HG03196 (cell line): ENCODE results near the gene NME3.

Source experiments
- ATAC-seq: cut with Tn5 transposase; IDR thresholded peaks from one replicate; pipeline ENCODE4 v1.9.1; 2021; ENCODE audit not compliant: unreplicated experiment

The NME3 gene

DNA sequence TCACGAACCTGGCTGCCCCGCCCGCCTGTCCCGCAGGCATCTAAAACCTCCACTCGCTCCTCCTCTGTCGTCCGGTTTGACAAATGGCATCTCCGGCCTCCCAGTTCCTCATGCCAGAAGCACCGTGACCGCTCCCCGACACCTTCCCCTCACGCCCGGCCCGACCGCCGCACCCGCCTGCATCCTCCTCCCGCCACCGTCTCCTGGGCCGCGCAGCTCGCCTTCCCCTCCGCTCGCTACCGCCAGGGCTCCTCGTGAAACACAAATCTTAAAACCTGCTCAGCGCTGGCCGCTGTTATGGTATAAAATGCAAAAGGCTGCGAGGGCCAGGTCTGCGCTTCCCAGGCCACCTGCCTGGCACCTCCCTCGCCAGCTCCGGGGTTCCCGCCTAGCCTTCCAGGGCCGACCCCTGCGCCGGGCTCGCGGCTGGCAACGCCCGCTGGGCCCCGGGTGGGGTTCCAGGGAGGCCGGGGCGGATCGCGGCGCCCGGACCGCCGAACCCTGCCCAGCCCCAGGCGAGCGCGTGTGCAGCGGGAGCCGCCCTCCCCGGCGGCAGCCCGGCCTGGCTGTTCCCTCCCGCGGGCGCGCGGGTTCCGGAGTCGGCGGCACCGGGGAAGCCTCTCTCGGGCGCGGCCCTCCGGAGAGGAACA, 10.5 kb upstream of the NME3 start:
- peak; percentile 1 for ATAC-seq

DNA sequence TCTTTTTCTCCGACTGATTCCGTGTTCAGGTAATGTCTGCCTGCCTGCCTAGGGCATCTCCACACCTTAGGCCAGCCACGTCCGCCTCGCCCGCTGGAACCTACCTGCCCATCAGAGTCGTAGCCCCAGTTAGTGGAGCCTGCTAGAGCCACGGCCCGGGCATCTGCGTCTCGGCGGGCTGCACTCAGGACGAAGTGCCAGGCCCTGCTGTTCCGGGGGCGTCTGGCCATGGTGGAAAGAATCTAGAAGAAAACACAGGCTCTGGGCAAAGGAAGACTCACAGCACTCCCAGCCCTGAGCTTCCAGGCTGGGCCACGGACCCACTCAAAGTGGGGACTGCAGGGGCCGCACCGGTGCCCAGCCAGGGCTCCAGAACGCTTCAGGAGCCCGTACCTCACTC, 9.9 kb upstream of the NME3 start:
- ATAC-seq, result no peak

DNA sequence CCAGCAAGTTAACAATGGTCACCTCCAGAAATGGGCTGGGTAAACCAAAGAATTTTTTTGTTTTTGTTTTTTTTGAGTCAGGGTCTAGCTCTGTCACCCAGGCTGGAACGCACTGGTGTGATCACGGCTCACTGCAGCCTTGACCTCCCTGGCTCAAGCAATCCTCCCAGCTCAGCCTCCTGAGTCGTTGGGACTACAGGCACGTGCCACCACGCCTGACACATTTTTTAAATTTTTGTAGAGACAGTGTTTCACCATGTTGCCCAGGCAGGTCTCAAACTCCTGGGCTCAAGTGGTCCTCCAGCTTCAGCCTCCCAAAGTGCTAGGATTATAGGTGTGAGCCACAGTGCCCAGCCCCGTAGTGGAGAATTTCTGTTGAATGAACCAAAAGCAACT, 9.3 kb upstream of the NME3 start:
- ATAC-seq, result no peak

DNA sequence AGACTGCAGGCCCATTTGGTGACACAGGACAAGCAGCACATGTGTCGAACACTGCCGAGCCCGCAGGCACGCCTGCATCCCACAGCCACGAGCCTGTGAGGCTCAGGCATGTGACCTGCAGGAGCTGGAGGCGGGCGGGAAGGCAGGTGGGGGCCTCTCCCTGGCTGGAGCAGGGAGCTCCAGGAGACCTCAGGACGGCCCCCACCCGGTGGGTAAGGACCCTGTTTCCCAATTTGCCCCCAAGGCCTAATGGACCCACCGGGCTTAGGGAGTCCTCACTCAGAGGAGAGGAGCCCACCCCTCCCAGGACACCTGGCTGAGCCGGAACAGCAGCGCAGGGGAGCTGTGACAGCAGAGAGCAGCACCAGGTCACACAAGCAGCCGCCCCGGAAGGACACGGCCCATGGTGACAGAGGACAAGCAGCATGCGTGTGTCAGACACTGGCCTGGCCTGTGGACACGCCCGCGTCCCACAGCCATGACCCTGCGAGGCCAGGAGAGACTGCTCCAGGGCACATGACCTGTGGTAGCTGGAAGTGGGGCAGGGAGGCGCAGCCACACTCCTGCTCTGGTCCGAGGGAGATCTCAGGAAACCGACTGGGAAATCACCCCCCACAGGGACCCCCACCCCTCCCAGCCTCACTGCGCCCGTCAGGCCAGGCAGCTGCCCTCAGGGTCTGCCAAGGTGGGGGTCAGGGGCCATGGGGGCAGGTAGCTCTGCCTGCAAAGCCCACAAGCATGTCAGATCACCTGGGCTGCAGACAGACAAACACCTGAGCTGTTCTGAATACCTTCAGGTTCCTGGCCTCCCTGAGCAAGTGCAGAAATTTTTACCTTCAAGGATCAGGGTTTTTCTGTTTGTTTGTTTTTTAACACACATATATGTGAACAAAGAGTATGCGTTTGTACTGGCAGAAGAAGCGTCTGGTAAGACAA, 8.7 kb upstream of the NME3 start:
- no peak for ATAC-seq

DNA sequence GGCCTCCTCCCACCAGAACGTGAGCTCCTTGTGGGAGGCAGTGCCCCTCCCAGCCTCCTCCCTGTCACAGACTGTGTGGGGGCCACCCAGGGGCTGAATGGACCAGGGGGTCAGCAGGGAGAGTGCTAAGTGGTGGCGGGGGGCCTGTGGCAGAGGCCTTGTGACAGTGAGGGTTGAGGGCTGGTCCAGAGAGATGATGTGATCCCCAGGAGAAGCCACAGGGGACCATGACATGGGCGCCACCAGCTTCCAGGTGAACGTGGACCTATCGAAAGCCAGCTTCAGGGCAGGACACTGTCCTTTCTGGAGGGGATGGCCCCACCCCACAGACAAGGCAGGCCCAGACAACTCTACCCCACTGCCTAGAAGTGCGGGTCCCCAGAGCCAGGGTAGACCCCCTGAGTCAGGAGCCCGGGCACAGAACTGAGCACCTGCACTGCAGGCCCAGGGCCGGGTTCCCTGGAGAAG, 7.9 kb upstream of the NME3 start:
- no peak for ATAC-seq

DNA sequence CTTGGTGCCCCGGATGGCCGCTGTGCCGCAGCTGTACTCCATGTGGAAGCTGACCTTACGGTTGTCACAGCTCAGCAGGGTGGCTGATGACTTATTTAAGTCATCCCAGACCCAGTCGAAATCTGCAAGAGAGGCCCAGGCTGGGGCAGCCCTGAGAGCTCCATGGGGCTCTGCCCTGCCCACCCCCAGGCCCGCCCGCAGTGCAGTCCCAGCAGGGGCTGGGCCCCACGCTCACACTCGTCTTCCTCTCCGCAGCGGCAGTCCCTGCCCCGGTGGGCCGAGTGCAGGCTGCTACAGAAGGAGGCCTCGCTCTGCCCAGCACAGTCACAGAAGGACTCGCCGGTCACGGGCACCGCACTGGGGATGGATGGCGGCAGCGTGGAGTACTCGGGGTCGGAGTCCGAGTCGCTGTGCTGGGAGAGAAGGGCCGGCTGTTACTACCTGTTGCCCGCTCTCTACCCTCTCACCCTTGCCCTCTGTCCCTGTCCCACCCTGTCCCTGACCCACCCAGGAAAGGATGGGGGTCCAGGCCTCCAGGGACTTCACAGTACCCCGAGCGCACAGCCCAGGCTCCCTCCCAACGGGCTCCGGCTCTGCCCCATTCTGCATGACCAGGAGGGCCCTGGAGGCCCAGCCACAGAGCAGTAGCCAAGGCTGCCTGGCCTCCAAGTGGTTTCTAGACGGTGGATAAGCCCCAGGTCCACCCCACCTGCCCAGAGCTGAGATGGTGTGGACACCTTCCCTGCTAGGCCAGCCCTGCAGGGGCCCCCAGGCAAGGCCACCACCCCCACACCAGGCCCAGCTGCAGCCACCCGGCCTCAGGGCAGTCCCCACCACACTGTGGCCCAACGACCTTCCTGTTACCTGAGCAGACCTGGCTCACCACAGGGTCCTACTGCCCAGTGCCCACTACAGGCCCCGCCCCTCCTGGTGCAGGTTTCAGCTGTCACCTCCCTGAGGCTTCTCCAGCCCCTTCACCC, 7.1 kb upstream of the NME3 start:
- no peak for ATAC-seq

DNA sequence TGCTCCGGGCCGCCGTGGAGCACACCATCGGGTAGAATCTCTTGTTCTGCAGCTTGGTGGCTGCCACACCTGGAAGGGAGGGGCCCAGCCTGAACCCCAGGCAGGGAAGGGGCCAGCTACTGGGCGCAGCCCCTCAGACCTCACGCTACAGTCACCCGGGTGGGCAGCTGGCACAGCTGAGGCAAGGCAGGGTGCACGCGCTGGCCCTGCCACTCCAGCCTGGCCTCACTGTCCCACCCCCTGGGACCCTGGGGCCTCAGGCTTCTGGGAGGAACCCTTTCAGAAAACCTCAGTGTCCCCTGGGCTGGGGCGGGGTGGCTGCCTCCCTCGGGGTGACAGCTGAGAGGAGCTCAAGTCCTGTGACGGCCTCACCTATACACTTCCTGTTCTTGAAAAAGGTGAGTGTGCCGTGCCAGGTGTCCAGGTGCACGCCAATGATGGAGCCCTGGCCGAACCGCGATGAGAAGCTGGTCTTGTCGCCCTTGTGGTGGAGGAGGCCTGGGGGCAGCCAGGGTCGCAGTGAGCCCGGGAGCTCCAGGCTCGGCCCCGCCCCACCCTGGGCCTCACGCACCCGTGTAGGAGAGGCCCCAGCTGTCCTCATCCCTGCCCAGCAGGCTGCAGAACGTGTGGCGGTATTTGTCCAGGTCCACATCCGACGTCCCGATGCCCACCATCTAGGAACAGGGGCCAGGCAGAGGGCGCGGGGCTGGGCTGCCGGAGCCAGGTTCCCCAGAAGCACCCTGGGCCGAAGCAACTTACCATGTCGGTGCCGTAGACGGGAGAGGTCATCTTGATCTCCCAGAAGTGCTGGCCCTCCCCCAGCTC, 6.2 kb upstream of the NME3 start:
- no peak for ATAC-seq

DNA sequence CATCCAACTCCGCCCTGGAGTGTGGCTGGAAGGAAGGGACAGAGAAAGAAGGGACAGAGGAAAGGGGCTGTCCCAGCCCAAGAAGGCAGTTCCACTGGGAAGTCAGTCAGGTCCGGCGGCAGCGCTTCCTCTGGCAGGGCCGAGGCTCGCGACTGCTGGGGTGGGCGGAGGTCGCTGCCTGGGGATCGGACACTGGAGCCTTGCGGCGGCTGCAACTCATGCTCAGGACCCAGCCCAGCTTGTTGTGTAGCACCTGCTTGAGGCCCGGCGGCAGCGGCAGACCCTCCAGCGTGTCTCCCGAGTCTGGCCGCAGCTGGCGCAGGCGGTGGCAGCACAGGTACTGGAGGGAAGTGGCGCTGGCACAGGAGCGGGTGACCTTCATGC, 5.6 kb upstream of the NME3 start:
- no peak for ATAC-seq

DNA sequence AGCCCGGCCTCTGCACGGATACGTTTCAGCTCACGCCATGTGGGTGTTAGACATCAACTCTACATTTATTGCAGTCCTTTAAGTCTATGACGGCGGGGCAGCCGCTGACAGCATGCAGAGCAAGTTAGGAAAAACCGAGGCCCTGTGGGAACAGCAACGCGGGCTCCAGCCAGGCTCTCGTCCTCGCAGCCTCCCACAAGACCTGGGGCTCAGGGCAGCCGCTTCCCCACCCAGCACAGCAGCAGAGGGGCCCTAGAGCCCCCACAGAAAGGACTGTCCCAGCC, 5.3 kb upstream of the NME3 start:
- ATAC-seq, result no peak

DNA sequence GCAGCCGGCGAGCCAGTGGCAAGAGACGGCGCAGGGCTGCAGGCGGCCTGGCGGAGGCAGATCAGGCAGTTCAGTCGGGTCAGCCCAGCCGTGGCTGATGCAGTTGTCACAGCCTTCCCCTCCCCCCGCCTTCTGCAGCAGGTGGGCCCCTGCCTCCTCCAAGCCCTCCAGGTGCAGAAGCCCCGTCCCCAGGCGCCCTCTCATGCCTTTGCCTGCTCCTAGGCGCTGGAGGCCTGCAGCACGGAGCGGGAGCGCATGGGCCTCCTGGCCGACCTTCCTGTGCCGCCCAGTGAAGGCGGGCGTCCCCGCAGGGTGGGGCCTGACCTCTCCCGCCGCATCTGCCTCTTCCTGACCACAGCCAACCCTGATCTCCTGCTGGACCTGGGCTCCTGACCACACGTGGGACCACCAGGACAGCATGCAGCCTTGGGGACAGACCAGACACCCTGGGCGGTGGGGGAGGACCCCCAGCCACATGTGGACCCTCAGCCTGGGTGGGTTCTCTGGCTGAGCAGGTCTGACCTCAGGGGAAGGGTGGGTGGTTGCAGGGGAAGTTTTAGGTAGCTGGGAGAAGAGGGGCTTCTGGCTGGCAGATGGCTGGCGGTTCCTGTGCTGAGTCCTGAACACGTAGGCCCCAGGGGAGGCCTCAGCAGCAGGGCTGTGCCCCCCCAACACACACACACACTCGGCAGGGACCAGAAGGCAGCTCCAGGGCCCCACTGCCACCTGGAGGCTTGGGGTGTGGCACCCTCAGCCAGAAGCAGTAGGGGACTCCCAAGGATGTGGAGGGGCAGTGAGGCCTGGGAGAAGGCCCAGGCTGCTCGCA, 4.7 kb upstream of the NME3 start:
- no peak for ATAC-seq

DNA sequence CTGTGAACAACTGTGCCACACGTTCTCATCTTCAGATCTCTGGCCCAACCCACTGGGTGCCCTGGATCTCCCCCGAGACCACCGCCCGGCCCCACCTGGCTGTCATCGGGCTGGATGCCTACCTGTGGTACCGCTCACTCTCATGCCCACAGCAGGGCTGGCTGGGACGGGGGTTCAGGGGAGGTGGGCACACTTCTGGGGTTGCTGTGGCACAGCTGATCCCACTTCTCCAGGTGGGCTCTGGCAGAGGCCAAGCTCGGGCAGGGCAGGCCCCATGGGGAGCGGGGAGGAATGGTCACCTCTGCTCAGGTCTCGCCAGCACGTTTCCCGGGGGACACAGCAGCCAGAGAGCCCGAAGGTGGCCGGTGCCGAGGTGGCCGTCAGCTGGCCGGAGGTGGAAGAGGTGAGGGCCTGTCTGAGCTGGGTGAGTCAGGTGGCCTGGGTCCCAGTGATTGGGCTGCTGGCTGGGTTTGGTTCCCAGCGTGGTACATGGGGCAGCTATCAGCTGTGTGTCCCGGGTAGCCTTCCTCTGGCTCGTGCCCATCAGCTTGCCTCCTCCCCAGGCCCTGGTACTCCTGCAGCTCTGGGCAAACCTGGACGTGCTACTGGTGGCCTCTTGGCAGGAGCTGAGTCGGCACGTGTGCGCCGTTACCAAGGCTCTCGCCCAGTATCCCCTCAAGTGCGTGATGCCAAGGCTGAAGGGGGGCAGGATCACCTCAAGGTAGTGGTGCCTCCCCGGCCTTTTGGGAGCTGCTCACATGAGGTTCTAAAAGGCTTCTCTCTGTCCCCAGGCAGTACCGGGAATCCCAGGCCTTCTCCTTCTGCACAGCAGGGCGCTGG, 3.9 kb upstream of the NME3 start:
- no peak for ATAC-seq

DNA sequence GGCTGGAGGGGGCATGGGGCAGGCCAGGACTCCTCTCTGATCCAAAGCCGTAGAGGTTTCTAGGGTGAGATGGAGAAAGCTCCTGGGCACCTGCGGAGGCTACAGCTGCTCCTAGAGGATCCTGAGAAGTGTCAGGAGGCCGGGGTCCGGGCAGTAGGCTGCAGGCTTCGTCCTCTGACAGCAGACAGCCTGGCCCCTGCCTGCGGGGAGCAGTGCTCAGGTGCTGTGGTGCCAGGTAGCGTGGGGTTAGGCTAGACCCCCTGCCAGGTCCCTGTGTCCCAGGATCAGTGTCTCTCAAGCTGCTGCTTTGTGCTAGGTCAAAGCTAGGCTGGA, 3.1 kb upstream of the NME3 start:
- ATAC-seq, result no peak

DNA sequence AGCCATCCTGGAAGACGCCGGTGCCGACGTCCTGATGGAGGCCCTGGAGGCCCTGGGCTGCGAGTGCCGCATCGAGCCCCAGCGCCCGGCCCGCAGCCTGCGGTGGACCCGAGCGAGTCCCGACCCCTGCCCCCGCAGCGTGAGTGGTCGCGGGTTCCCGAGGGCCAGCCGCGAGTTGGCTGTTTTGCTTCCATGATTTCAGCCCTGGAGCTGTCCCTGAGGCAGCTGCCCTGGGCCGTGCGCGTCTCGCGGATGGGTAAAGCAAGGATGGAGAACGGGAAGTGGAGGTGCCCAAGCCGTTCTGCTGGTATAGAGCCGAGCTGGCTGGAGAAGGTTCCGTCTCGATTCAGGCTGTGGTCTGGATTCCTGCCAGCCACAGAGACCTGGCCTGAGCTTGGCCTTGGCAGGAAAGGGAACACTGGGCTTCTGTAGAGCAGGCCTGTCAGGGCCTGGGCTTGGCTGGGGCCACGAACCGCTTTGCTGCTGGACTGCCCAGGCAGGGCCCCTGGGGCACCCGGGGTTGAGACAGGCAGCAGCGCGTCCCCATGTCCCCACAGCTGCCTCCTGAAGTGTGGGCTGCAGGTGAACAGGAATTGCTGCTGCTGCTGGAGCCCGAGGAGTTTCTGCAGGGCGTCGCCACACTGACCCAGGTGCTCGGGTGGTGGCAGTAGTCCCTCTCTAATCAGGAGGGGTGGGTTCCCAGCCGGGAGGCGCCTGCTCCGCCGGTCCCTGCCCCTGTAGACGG, 2.5 kb upstream of the NME3 start:
- ATAC-seq, result no peak

DNA sequence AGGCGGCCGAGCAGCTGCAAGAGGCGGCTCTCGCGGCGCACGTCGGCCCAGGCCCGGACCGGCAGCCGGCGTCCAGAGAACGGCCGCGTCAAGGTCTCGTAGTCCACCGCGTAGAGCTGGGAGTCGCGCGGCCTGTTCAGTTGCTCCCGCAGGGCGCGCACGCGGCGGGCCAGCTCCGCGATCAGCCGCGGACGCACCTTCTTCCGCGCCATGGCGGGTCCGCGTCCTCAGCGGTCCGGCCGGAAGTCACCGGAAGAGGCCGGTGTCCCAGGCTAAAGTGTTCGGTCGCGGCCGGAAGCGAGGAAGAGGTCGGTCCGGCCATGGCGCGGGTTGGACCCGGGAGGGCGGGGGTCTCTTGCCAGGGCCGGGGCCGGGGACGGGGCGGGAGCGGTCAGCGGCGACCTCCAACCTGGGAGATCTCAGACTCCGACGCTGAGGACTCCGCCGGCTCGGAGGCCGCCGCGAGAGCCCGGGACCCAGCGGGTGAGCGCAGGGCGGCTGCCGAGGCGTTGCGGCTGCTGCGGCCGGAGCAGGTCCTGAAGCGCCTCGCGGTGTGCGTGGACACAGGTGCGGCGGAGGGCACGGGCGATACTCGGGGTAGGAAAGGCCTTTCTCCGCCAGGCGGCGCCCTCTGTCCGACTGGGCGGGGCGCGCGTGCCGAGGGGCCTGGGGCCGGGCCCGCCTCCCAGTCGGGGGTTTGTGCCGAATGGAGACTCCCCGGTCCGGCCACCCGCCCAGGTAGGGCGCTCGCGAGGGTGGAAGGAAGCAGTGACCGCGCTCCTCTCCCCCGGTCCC, 1.8 kb upstream of the NME3 start, which contains the start of gene MRPS34:
MRPS34 (minus strand) TSS at position 227 of the 795 bp plus-strand sequence; CDS start at position 212, 15 bp downstream.
- ATAC-seq, result peak; percentile 39

DNA sequence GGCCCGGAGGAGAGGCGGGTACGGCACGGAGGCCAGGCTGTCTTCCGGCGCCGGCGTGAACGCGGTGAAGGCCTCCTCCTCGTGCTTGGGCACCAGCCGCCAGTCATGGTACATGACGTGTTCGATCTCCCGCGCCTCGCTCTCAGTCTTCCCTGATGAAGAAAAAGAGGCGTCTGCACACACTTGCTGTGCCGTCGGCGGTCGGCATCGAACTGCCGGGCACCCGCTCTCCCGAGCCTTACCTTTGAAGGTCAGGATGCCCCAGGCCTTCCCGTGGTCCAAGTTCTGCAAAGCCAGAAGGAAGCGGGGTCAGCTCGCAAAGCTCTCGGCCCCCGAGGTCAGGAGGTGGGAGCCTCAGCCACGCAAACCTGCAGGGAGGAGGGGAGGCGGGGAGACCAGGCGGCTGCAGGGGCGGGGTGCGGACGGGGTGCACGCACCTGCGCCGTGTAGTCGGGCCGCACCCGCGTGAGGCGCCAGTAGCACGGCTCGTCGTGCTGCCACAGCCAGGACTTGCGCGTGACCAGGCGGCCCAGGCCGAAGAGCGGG, 1.1 kb upstream of the NME3 start, which contains the start of gene EME2:
EME2 (plus strand) TSS at position 449 of the 546 bp plus-strand sequence. CDS start 418 bp downstream, outside the sequence.
- ATAC-seq, result no peak

DNA sequence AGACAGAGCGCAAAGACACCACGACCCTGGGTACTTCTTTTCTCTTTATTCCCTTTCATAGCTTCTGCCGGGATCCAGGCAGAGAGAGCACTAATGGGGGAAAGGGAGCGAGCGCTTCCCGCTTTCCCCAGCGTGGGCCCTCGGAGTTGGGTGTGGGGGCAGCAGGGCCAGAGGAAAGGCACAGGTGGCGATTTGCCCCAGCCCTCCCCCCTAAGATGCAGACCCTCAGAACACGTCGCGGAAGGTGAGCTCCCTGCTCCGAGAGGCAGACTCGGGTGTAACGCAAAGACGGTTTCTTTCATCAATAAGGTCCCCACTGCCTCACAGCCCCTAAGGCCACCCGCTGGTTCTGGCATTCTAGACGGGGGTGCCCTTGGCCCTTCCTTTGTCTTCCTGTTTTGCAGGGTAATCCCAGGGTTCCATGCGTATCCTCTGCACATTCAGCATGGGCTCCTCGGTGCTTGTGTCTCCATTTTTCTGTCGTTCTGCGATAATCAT, 570 bp upstream of the NME3 start:
- no peak for ATAC-seq
